ENCODE results near the gene PIK3CB.
"Not testable (repeated sequence)": the region's sequence is repeated elsewhere in the genome, so short reads cannot be mapped to it uniquely, and the experiment has no call there.

Gene PIK3CB

DNA sequence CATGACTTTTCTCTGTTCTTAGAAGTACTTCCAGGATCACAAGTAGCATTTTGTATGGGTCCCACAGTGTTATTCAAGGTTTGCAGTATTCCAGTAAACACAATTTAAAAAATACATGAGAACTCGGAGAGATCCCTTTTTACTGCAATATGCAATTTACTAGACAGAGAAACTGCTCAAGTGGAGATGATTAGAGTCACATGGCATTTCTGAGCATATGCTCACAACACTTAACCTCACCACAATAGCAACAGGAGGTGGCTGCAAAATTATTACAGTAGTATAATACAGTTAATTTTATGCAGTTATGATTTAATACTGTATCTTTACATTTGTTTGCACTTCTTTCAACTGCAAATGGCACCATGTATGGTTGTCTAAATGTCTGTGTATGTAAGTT lies 87.5 kb downstream of the PIK3CB start:
- DNase-seq (ENCODE audit: low spot score), result no peak

GRCh38 chr3:138740072-138740471 lies 94.7 kb downstream of the PIK3CB start:
- DNase-seq (ENCODE audit: low spot score), result no peak

- no peak for DNase-seq (ENCODE audit: low spot score)
Measured at GRCh38 chr3:138732456-138732855, 102.3 kb downstream of the PIK3CB start.

DNA sequence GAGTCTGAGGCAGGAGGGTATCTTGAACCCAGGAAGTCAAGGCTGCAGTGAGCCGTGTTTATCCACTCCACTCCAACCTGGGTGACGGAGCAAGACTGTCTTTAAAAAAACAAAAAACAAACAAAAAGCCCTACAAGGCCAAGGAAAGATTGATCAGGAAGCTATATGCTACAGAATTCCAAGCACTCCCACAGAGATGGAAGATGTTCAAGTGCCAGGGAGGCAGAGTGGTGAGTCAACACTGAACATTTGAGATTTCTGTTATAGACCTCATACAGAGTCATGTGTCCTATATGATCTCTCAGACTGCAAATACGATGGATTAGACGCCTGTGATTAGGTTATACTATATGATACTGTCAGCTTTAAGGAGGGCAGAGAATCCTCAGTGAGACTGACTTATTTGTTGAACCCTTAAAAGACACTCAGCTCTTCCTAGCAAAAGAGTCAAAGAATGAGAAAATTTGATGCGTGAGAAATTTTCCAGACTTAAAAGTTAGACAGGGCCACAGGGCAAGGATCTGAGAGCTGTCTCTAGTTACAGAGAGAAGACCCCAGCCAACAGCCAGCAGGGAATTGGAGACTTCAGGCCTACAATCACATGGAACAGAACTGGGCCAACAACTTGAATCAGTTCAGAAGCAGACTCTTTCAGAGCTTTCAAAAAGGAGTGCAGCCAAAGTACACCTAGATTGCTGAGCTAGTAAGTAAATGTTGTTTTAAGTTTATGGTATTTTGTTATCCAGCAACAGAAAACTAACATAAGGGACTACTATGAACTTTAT lies 107.6 kb downstream of the PIK3CB start:
- no peak for DNase-seq (ENCODE audit: low spot score)

DNA sequence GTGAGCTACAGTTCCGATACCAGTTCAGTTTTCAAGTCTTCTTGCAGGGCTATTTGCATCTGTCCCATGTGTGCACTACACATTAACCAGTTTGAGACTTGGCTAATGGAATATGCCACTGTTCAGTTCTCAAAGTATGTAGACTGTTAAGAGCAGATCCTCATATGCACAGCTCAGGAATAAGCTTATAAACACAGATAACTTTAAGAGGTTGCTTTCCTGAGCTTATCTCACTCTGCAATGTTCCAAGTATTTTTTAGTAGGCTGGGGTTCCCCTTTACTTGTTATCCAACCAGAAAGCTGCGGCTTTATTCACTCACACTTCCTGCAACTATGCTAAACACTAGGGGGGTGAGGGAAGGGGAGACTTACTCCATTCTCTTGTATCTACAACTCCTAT lies 108.7 kb downstream of the PIK3CB start:
- DNase-seq (ENCODE audit: low spot score), result not testable (repeated sequence)

GRCh38 chr3:138725116-138725515 lies 109.6 kb downstream of the PIK3CB start:
- DNase-seq (ENCODE audit: low spot score), result no peak

GRCh38 chr3:138724443-138724842 lies 110.3 kb downstream of the PIK3CB start:
- DNase-seq (ENCODE audit: low spot score), result peak; percentile 53

DNA sequence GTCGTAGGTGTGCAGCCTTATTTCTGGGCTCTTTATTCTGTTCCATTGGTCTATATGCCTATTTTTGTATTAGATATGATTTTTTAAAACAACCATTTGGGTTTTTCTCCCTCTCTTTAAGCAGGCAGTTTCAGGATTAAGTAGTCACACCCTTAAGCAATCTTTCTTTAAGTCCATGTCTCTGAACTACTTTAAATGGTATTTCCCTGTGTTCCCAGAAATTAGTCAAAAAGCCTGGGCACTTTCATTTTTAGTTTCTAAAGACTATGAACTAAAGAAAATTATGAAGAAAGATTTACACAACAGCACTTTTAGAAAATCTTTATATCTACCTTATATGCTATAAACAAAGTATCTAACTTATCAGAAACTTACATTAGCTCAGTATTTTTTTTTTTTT lies 115.9 kb downstream of the PIK3CB start:
- no peak for DNase-seq (ENCODE audit: low spot score)

- no peak for DNase-seq (ENCODE audit: low spot score)
Measured at GRCh38 chr3:138717348-138717747, 117.4 kb downstream of the PIK3CB start.

GRCh38 chr3:138712086-138712485 lies 122.6 kb downstream of the PIK3CB start:
- DNase-seq (ENCODE audit: low spot score), result no peak

- DNase-seq (ENCODE audit: low spot score), result no peak
Measured at GRCh38 chr3:138705675-138706074, 129.1 kb downstream of the PIK3CB start.

DNA sequence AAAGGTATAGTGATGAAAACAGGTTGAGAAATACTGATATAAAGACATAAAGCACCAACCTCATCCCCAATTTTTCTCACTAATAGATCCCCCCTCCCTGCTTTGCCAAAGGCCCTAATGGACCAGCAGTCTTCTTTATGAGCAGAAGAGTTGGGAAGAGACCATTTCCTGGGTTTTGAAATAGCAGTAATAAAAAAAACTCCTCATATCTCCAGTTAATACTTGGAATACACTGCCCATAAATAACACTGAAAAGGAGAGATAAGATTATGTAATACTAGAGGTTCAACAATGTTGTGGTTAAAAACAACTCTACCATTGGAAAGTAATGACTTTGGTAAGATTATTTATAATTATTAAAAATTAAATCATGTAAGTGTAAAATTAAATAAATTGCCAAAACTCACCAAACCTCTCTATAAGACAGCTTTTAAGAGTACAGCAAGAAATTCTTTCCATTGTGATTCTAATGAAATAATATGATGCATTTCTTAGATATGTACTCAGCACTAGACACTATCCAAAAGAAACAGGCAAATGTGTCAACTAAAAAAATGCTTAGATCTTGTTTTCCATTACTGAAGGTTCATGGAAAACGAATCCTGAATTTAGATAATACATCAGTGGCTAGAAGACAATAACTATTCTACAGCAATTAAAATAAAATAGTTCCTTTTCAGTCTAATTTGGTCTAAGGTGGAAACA lies 137.9 kb downstream of the PIK3CB start:
- DNase-seq (ENCODE audit: low spot score), result no peak

DNA sequence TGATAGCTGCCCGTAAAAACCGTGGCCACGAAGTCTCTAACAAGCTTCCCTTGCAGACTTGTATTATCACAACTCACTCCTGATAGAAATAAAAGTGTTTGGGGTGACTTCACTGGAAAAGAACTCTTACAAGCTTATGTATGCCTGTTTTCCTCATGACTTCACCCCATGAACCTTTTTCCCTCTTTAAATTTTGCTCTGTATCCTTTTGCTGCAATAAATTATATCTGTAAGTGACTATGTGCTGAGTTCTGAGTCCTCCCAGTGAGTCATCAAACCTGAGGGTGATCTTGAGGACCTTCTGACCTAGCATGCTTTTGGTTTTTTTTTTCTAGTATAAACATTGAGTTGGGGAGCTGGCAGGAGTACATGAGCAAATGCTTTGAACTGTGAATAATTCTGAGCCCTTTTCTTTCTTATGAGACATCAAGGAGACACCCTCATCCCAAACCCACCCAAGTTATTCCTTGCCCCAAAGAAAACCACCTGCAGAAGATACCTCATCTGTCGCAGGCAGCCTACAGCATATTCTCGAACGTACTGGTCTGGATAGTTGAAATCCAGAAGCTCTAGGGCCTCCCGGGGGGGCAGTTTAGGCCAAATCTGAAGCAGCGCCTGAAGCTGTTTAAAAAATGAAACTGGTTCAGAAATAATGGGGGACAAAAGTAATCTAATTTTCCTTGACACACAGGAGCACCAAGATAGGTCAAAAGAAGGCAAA lies 140.3 kb downstream of the PIK3CB start:
- DNase-seq (ENCODE audit: low spot score), result no peak

- no peak for DNase-seq (ENCODE audit: low spot score)
Measured at GRCh38 chr3:138692152-138692551, 142.6 kb downstream of the PIK3CB start.

GRCh38 chr3:138691351-138691750 lies 143.4 kb downstream of the PIK3CB start:
- DNase-seq (ENCODE audit: low spot score), result no peak

GRCh38 chr3:138690036-138690435 lies 144.7 kb downstream of the PIK3CB start:
- DNase-seq (ENCODE audit: low spot score), result no peak

DNA sequence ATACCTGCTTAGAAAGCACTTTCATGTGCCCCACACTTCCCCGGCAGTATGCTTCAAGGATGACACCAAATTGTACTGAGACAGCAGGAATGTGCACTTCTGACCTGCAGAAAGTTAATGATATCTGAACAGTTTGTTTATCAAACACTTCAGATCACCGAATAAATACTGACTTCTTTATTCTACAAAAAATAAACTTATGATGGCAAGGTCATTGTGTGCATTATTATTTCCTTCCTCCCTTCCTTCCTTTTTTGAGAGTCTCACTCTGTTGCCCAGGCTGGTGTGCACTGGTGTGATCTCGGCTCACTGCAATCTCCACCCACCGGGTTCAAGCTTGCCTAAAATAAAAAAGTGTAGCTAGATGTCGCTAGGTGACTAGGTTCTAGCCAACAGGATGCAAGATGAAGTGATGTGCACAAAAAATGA lies 145.8 kb downstream of the PIK3CB start:
- DNase-seq (ENCODE audit: low spot score), result no peak

- DNase-seq (ENCODE audit: low spot score), result no peak
Measured at GRCh38 chr3:138687236-138687635, 147.5 kb downstream of the PIK3CB start.

DNA sequence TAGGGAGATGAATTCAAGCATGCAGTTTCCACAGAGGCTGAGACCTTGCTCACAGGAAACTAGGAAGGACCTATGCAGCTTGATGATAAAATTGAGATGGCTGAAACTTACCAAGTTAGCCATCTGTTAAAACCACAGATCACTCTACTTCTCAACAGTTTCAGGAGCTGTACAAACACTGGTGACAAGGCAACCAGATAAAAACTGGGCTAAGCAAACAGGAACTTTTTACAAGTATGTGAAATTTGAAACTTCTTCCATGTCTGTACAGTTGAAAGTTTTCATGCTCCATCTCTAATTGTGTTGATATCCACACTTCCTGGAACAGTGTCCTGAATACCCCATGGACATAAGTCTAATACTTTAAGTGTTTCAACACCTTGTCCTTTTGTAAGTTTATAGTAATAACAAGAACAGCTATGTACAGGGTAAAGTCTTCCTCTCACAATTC lies 147.9 kb downstream of the PIK3CB start:
- no peak for DNase-seq (ENCODE audit: low spot score)

DNA sequence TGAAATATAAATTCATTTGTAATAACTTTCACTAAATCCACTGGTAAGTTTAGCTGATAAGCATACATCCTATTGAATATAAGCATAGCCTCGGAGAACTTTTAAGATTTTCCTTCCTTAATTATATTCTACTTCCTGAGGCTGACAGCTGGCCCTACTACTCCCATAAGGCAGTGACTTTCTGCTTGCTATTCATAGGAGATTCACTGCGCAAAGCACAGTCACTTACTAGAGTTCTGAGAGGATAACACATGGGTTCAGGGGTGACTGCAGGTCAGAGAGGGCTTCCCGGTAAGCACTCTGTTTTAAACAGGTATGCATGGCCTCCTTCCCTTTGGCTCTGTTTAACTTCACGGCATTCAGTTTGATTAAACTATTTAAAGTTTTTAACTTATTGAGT lies 150.3 kb downstream of the PIK3CB start:
- DNase-seq (ENCODE audit: low spot score), result no peak

DNA sequence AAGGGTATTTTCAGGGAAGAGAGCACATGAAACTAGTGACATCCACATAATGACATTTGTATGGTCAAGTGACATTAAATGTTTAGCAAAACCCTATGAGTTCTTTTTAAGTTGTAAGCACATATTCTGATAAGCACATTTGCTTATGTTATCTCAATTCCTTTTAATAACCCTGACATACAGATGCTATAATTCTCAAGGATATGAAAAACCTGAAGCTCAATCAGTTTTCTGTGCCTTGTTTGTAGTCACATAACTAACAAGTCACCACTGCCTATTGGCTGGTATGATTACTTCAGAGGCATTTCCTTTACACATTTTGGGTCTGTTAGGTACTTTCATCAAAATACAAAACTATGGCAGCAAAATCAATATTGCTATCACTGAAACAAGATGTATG lies 152.1 kb downstream of the PIK3CB start:
- DNase-seq (ENCODE audit: low spot score), result no peak

GRCh38 chr3:138681463-138682220 lies 153.1 kb downstream of the PIK3CB start:
- no peak for DNase-seq (ENCODE audit: low spot score)

Measured in ecto neural progenitor cell (in vitro differentiated cells).